Stomach (tissue), 9 donors: Measurements from ENCODE around the gene MAP3K10. TPM values are rescaled to one million over a fixed set of nuclear protein-coding genes. Genes with fewer than 3 reads are reported as not detected.

Source experiments
- DNase-seq, 2 donors: peaks; one replicate each; pipeline versions ENCODE4 v3.0.0 to v3.0.0-alpha.2; 2013 to 2019
- H3K27ac ChIP-seq, 5 donors: fragments of 200-600 bp in 4 of 5; sonication (generic) in 4 of 5; one replicate each; pipeline ENCODE4 v1.5.1; 2013 to 2019; ENCODE audit warnings: mild to moderate bottlenecking in 1 of 5, moderate library complexity in 1 of 5
- H3K27me3 ChIP-seq, 3 donors: fragments of 200-600 bp; sonication (generic); one replicate each; pipeline ENCODE4 v1.5.1; 2017 to 2019; ENCODE audit warnings: mixed run types in 1 of 3
- H3K36me3 ChIP-seq, 4 donors: fragments of 200-600 bp; sonication (generic); 1 replicate in 3 of 4; 2 replicates in 1 of 4; pipeline ENCODE4 v1.5.1; 2016 to 2019
- H3K4me1 ChIP-seq, 4 donors: fragments of 200-600 bp; sonication (generic); one replicate each; pipeline ENCODE4 v1.5.1; 2016 to 2019
- H3K4me3 ChIP-seq, 4 donors: fragments of 200-600 bp; sonication (generic) in 3 of 4; one replicate each; pipeline ENCODE4 v1.5.1; 2016 to 2019; ENCODE audit warnings: mild to moderate bottlenecking in 1 of 4
- H3K9me3 ChIP-seq, 4 donors: fragments of 200-600 bp; sonication (generic); one replicate each; pipeline ENCODE4 v1.5.1; 2016 to 2019
- EP300 ChIP-seq: sonication (generic); formaldehyde crosslinking; IDR thresholded peaks from one replicate; pipeline ENCODE4 v1.6.1; 2017; ENCODE audit warnings: antibody characterized with exemption
- POLR2A ChIP-seq, 4 donors: fragments of 450-650 bp; IDR thresholded peaks; one replicate each; pipeline ENCODE4 v1.6.1; 2016; ENCODE audit warnings: antibody characterized with exemption in 4 of 4, control low read depth in 2 of 4, mild to moderate bottlenecking in 1 of 4, moderate library complexity in 1 of 4
- POLR2AphosphoS5 ChIP-seq, 3 donors: sonication (generic); formaldehyde crosslinking; IDR thresholded peaks; one replicate each; pipeline ENCODE4 v1.6.1; 2016; ENCODE audit warnings: antibody characterized with exemption in 3 of 3
- WGBS, 5 donors: extraction: QIAGEN DNeasy Blood & Tissue Kit in 3 of 5; methylation state at CpG; one replicate each; pipeline versions ENCODE4 v1.1.5 to v1.1.7; 2013 to 2018; 5-methylcytosine and 5-hydroxymethylcytosine counted together
- intact Hi-C: fragments of 100-400 bp; cut with DNase I; formaldehyde crosslinking; loops from one replicate; pipeline ENCODE4 v1.15.1; 2023; ENCODE audit warnings: low total_unique reads
- polyA plus RNA-seq, 3 donors: library from polyadenylated mRNA; stranded (reverse); fragments of 200-250 nt; gene quantifications; one replicate each; pipeline ENCODE4 v1.2.3, GENCODE V29; 2013
- total RNA-seq, 5 donors: library from RNA; depleted of rRNA; stranded (reverse); fragments of >200 nt; gene quantifications; one replicate each; pipeline versions ENCODE4 v1.1.0 to v1.2.3, GENCODE V29; 2014 to 2016
- TF ChIP-seq, protein P1 (sequence below), 7 experiments: fragments of 450-650 bp in 4 of 7; fragments of 200-600 bp in 3 of 7; sonication (generic) in 3 of 7; IDR thresholded peaks; one replicate each; pipeline ENCODE4 v1.5.1; 2016 to 2019; ENCODE audit warnings: antibody characterized with exemption in 7 of 7, control low read depth in 2 of 7, mild to moderate bottlenecking in 1 of 7
- donor health status: healthy with polysubstance abuse.
- donor health status: Bipolar disorder and iron deficiency.
- donor health status: healthy.

Gene MAP3K10
- total and polyA plus RNA-seq, 8 donors: 5.2 to 34.5 (median 12.7) TPM

DNA sequence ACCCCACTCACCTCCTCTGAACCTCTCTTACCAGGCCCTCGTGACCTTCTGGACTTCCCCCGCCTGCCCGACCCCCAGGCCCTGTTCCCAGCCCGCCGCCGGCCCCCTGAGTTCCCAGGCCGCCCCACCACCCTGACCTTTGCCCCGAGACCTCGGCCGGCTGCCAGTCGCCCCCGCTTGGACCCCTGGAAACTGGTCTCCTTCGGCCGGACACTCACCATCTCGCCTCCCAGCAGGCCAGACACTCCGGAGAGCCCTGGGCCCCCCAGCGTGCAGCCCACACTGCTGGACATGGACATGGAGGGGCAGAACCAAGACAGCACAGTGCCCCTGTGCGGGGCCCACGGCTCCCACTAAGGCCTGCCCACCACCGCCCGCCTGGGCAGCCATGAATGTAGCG is 23.7 kb downstream of the MAP3K10 start:
- no peak overlapping the region for H3K27ac ChIP-seq
- H3K27me3 ChIP-seq: peaks cover 18 to 49% (median 41%) of the 10 kb centered on the region in 3 donors
- no peak for DNase-seq
- 84 to 88% (median 87%) methylated on average over 14 to 22 of the region's 22 CpGs for WGBS, 5 donors
- intact Hi-C loops: no loop called here
- TF ChIP-seq POLR2AphosphoS5 (IDR thresholded peaks at IDR 0.05) (no peak), EP300 (no peak), POLR2A (IDR thresholded peaks at IDR 0.05) (no peak)
- TF ChIP-seq, protein P1, sequence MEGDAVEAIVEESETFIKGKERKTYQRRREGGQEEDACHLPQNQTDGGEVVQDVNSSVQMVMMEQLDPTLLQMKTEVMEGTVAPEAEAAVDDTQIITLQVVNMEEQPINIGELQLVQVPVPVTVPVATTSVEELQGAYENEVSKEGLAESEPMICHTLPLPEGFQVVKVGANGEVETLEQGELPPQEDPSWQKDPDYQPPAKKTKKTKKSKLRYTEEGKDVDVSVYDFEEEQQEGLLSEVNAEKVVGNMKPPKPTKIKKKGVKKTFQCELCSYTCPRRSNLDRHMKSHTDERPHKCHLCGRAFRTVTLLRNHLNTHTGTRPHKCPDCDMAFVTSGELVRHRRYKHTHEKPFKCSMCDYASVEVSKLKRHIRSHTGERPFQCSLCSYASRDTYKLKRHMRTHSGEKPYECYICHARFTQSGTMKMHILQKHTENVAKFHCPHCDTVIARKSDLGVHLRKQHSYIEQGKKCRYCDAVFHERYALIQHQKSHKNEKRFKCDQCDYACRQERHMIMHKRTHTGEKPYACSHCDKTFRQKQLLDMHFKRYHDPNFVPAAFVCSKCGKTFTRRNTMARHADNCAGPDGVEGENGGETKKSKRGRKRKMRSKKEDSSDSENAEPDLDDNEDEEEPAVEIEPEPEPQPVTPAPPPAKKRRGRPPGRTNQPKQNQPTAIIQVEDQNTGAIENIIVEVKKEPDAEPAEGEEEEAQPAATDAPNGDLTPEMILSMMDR (IDR thresholded peaks at IDR 0.05): no peak
- H3K36me3 ChIP-seq: peaks cover 3 to 35% (median 33%) of the 10 kb centered on the region in 4 donors
- H3K4me1 ChIP-seq: peaks cover 0 to 28% (median 19%) of the 10 kb centered on the region in 4 donors
- no peaks in the 10 kb centered on the region for H3K9me3 ChIP-seq
- H3K4me3 ChIP-seq: no peak overlapping the region

DNA sequence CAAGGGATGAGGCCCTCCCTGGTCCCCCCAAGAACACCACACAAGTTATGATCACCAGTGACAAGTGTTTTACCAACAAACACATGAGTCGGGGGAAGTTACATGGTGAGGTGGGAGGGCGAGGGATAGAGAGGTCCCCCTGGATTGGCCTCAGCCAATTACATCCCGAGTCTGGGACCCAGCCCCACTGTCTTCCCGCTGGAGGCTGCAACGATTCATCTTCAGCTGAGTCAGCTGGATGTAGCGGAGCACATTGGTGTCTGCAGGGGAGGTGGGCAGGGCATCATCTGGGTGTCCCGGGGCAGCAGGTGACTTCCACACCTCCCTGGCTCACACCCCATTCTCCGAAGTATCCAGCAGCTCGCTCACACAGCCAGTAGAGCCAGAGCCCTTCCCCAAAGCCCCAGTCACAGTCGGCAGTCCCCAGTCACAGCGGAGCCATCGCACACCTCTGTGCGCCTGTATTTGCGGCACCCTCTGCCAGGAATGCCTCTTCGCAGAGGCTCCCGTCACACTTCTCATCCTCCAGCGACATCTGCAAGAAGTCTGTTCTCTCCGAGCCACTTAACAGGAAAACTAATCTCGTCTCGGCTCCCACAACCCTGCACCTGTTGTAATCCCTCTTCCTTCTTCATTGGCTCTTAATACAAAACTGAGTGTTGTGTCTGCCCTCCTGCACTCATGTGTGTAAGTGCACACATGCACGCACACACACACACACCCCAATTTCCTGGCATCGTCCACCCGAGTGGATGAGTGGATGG is 25.0 kb downstream of the MAP3K10 start:
- no peaks in the 10 kb centered on the region for H3K9me3 ChIP-seq
- H3K4me3 ChIP-seq: no peak overlapping the region
- DNase-seq: no peak
- 35 to 48% (median 43%) methylated on average over 22 to 23 of the region's 23 CpGs for WGBS, 5 donors
- intact Hi-C loops: no loop called here
- TF ChIP-seq, protein P1 (IDR thresholded peaks at IDR 0.05): no peak
- peaks cover 0 to 31% (median 19%) of the 10 kb centered on the region in 4 donors for H3K4me1 ChIP-seq
- peaks cover 3 to 23% (median 21%) of the 10 kb centered on the region in 4 donors for H3K36me3 ChIP-seq
- H3K27me3 ChIP-seq: peaks cover 18 to 62% (median 41%) of the 10 kb centered on the region in 3 donors
- H3K27ac ChIP-seq: no peak overlapping the region

DNA sequence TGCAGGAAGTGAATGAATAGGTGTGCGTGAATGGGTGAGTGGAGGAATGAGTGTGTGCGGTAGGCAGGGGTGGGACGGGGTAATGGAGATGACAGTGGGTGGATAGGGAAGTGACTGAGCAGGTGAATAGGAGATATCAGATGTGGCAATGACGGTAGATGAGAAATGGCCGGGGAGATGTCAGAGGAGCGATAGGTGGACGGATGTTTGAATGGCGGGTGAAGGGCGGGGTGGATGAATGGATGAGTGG is 25.5 kb downstream of the MAP3K10 start:
- WGBS, 5 donors: 18 to 29% (median 25%) methylated on average over 9 of the region's 9 CpGs
- intact Hi-C loops: no loop called here

DNA sequence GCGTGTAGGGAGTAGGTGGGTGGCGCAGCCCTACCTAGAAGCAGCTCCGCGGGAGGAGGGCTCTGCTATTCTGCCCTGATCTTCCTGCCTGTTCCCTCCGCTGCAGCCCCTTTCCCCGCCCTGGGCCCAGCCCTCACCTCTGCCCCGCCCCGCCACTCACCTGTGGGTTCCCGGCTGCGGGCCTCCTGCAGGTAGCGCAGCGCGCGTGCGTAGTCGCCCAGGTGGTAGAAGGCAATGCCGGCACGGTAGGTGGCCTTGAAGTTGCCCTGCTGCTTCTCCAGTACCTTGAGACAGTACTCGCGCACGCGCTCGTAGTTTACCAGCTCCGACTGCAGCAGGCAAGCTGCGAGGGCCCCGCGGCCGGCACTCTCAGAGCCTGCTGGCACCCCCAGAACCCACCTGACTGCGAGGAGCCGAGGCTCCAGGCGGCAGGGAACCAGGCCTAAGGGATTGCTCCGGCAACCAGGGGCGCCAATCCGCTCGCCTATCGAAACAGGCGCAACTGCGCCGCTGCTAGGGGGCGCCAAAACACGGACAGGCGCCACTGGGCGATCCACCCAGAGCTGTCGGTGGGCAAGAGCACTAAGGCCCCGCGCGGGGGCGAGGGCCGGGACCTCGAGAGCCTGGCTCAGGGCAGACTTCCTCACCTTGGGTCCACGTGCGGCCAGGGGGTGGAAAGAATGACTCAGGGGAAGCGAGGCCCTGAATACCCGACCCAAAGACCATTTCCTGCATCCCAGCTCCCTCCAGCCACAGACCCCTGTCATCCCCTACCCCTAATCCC is 26.0 kb downstream of the MAP3K10 start:
- peaks cover 0 to 12% (median 10%) of the 10 kb centered on the region in 4 donors for H3K36me3 ChIP-seq
- TF ChIP-seq, protein P1 (IDR thresholded peaks at IDR 0.05): peak in 4 of 7 experiments; percentile 10 to 14 (median 11)
- no peak for TF ChIP-seq POLR2A (IDR thresholded peaks at IDR 0.05)
- no peaks in the 10 kb centered on the region for H3K9me3 ChIP-seq
- peak; percentile 65 to 82 for DNase-seq
- H3K27me3 ChIP-seq: peaks cover 18 to 69% (median 41%) of the 10 kb centered on the region in 3 donors
- 6 to 12% (median 9%) methylated on average over 37 to 54 of the region's 54 CpGs for WGBS, 5 donors
- peaks cover 0 to 31% (median 19%) of the 10 kb centered on the region in 4 donors for H3K4me1 ChIP-seq
- intact Hi-C loops: no loop called here
- no peak overlapping the region for H3K27ac ChIP-seq
- H3K4me3 ChIP-seq: peak overlapping the region in 1 of 4 donors; percentile 25

More for the DNA sequence above, 25.5 kb downstream of the MAP3K10 start:
- no peak for DNase-seq
- Histone ChIP-seq H3K27me3 (peaks cover 18 to 67% (median 41%) of the 10 kb centered on the region in 3 donors), H3K36me3 (peaks cover 0 to 17% (median 16%) of the 10 kb centered on the region in 4 donors), H3K4me3 (peak overlapping the region in 1 of 4 donors; percentile 25), H3K4me1 (peaks cover 0 to 31% (median 19%) of the 10 kb centered on the region in 4 donors), H3K27ac (no peak overlapping the region), H3K9me3 (no peaks in the 10 kb centered on the region)
- no peak for TF ChIP-seq POLR2AphosphoS5 (IDR thresholded peaks at IDR 0.05)
- TF ChIP-seq, protein P1 (IDR thresholded peaks at IDR 0.05): no peak
- no peak for TF ChIP-seq EP300
